H1 (cell line): Measurements from ENCODE around the gene TSPAN2. TPM values are rescaled to one million over a fixed set of nuclear protein-coding genes. Genes with fewer than 3 reads are reported as not detected.

Source experiments
- CBX8 ChIP-seq: fragments of 300-800, 300-1000 bp; sonication (generic); IDR thresholded peaks from 2 replicates; pipeline ENCODE4 v1.7.1; 2016; ENCODE audit warnings: low read depth, low read length, borderline replicate concordance
- CEBPB ChIP-seq: IDR thresholded peaks from 2 replicates; pipeline ENCODE4 v1.6.1; 2012; ENCODE audit warnings: low read depth, low read length
- KDM4A ChIP-seq: IDR thresholded peaks from one replicate; pipeline ENCODE4 v1.7.1; 2012; ENCODE audit warnings: low read depth, mild to moderate bottlenecking, moderate library complexity, low read length, inconsistent platforms; ENCODE audit not compliant: severe bottlenecking
- POLR2AphosphoS5 ChIP-seq: IDR thresholded peaks from 2 replicates; pipeline ENCODE4 v1.6.1; 2011; ENCODE audit warnings: low read depth, low read length
- RBBP5 ChIP-seq: IDR thresholded peaks from 2 replicates; pipeline ENCODE4 v1.7.1; 2012; ENCODE audit warnings: low read depth, mild to moderate bottlenecking, inconsistent platforms, low read length, moderate library complexity, borderline replicate concordance
- RNF2 ChIP-seq: fragments of 200-900, 300-1000 bp; sonication (generic); IDR thresholded peaks from 2 replicates; pipeline ENCODE4 v1.7.1; 2016; ENCODE audit warnings: borderline replicate concordance, low read depth, mild to moderate bottlenecking, antibody characterized with exemption, low read length; ENCODE audit not compliant: poor library complexity, severe bottlenecking; ENCODE audit errors: missing control alignments
- RXRA ChIP-seq: IDR thresholded peaks from 2 replicates; pipeline ENCODE4 v1.6.1; 2011; ENCODE audit warnings: low read depth, mild to moderate bottlenecking, low read length, moderate library complexity; ENCODE audit not compliant: insufficient read depth
- SP2 ChIP-seq: IDR thresholded peaks from 2 replicates; pipeline ENCODE4 v1.6.1; 2012; ENCODE audit warnings: mild to moderate bottlenecking, low read length, inconsistent platforms
- TAF7 ChIP-seq: optimal IDR thresholded peaks from 2 replicates; pipeline ENCODE3; 2011; ENCODE audit warnings: low read depth, mild to moderate bottlenecking, inconsistent platforms, low read length, moderate library complexity, borderline replicate concordance
- polyA plus RNA-seq, 7 experiments: library from polyadenylated mRNA; depleted of rRNA in 3 of 7; stranded (reverse) in 5 of 7; unstranded in 2 of 7; fragments of >200 nt in 5 of 7; fragments of 200-250 nt in 2 of 7; gene quantifications; 1 replicate in 5 of 7; 2 replicates in 1 of 7; 4 replicates in 1 of 7; pipeline versions ENCODE4 v1.2.1 to v1.2.3, GENCODE V29; 2011 to 2013; ENCODE audit warnings: missing spikeins in 2 of 7, mixed read lengths in 2 of 7
- total RNA-seq: library from RNA; stranded (reverse); fragmentation: NEBNext Ultra II Directional; extraction: Animal tissue kit (Norgen Biotek cat#: 25700); gene quantifications from 2 replicates; pipeline ENCODE4 v1.2.1, GENCODE V29; 2021
- TF ChIP-seq, protein P1 (sequence below): fragments of 300-600 bp; sonication (generic); IDR thresholded peaks from 2 replicates; pipeline ENCODE4 v1.7.1; 2012; ENCODE audit warnings: low read length, moderate library complexity, mild to moderate bottlenecking, inconsistent platforms; ENCODE audit not compliant: insufficient replicate concordance

Gene TSPAN2
- total and polyA plus RNA-seq, 2 of the 8 experiments (the other 6 are each of a cell fraction or from before 2014, with no cell fraction given), result 7.4 to 14.2 TPM

DNA sequence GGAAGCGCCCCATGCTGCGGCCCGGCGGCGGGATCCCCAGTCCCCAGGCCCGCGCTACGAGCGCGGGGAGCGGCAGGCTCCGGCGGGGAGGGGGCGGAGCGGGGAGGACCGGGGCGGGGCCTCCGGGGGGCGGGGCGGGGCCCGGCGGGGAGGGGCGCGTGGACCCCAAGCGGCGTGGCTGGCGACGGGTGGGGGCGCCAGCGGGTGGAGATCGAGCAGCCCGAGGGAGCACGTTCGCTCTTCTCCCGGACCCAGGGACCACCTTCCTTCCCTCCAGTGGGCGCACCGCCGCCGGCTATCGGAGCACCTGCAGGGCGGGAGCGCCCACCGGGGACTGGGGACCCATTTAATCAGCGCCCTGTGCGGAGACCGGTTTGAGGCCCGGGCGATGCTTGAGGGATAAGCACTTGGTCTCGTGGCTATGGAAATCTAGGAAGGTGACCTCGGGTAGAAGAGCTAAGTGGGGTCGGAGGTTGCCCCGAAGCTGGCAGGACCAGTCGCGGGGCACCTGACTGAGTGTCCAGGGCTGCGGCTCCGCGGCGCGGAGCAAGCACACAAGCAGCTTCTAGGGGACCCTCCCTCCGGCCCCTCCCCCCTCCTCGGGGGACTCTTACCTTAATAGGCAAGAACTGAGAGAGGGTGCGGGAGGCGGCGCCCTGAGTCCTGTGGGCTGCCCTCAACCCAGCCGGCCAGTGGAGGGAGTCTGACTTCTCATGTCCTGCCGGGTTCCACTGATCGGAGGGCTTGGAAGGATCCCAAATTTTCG, at the start of gene TSPAN2 (continued):
- TF ChIP-seq, protein P1, sequence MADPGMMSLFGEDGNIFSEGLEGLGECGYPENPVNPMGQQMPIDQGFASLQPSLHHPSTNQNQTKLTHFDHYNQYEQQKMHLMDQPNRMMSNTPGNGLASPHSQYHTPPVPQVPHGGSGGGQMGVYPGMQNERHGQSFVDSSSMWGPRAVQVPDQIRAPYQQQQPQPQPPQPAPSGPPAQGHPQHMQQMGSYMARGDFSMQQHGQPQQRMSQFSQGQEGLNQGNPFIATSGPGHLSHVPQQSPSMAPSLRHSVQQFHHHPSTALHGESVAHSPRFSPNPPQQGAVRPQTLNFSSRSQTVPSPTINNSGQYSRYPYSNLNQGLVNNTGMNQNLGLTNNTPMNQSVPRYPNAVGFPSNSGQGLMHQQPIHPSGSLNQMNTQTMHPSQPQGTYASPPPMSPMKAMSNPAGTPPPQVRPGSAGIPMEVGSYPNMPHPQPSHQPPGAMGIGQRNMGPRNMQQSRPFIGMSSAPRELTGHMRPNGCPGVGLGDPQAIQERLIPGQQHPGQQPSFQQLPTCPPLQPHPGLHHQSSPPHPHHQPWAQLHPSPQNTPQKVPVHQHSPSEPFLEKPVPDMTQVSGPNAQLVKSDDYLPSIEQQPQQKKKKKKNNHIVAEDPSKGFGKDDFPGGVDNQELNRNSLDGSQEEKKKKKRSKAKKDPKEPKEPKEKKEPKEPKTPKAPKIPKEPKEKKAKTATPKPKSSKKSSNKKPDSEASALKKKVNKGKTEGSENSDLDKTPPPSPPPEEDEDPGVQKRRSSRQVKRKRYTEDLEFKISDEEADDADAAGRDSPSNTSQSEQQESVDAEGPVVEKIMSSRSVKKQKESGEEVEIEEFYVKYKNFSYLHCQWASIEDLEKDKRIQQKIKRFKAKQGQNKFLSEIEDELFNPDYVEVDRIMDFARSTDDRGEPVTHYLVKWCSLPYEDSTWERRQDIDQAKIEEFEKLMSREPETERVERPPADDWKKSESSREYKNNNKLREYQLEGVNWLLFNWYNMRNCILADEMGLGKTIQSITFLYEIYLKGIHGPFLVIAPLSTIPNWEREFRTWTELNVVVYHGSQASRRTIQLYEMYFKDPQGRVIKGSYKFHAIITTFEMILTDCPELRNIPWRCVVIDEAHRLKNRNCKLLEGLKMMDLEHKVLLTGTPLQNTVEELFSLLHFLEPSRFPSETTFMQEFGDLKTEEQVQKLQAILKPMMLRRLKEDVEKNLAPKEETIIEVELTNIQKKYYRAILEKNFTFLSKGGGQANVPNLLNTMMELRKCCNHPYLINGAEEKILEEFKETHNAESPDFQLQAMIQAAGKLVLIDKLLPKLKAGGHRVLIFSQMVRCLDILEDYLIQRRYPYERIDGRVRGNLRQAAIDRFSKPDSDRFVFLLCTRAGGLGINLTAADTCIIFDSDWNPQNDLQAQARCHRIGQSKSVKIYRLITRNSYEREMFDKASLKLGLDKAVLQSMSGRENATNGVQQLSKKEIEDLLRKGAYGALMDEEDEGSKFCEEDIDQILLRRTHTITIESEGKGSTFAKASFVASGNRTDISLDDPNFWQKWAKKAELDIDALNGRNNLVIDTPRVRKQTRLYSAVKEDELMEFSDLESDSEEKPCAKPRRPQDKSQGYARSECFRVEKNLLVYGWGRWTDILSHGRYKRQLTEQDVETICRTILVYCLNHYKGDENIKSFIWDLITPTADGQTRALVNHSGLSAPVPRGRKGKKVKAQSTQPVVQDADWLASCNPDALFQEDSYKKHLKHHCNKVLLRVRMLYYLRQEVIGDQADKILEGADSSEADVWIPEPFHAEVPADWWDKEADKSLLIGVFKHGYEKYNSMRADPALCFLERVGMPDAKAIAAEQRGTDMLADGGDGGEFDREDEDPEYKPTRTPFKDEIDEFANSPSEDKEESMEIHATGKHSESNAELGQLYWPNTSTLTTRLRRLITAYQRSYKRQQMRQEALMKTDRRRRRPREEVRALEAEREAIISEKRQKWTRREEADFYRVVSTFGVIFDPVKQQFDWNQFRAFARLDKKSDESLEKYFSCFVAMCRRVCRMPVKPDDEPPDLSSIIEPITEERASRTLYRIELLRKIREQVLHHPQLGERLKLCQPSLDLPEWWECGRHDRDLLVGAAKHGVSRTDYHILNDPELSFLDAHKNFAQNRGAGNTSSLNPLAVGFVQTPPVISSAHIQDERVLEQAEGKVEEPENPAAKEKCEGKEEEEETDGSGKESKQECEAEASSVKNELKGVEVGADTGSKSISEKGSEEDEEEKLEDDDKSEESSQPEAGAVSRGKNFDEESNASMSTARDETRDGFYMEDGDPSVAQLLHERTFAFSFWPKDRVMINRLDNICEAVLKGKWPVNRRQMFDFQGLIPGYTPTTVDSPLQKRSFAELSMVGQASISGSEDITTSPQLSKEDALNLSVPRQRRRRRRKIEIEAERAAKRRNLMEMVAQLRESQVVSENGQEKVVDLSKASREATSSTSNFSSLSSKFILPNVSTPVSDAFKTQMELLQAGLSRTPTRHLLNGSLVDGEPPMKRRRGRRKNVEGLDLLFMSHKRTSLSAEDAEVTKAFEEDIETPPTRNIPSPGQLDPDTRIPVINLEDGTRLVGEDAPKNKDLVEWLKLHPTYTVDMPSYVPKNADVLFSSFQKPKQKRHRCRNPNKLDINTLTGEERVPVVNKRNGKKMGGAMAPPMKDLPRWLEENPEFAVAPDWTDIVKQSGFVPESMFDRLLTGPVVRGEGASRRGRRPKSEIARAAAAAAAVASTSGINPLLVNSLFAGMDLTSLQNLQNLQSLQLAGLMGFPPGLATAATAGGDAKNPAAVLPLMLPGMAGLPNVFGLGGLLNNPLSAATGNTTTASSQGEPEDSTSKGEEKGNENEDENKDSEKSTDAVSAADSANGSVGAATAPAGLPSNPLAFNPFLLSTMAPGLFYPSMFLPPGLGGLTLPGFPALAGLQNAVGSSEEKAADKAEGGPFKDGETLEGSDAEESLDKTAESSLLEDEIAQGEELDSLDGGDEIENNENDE, result no peak
- TF ChIP-seq RXRA, result no peak
- no peak for TF ChIP-seq SP2
- no peak; the same call in 1 of the 2 replicates for TF ChIP-seq RBBP5
- TF ChIP-seq POLR2AphosphoS5, result peak; percentile 66
- peak; percentile 70 for TF ChIP-seq KDM4A
- no peak for TF ChIP-seq RNF2
- TF ChIP-seq CBX8, result no peak
- TF ChIP-seq CEBPB, result no peak
- peak; percentile 68 for TF ChIP-seq TAF7
